ENCODE results near the gene MRPS9. TPM values are rescaled to one million over a fixed set of nuclear protein-coding genes. Genes with fewer than 3 reads are reported as not detected.

Gene MRPS9
- total RNA-seq, 1 experiment from 2014 or later = 49.7 TPM

- Histone ChIP-seq H3K4me2 (ENCODE audit: low read length) (no peak overlapping the region), H3K36me3 (ENCODE audit: control insufficient read depth in 1 of 2, insufficient read depth in 2 of 2, low read length in 2 of 2) (peaks cover 0 to 4% of the 10 kb centered on the region in 2 experiments; a peak in 1 of 4 replicates), H3K9ac (ENCODE audit: low read length) (no peak overlapping the region), H3K4me3 (replicated peaks in 1 of 2; ENCODE audit: low read depth in 1 of 2, low read length in 2 of 2) (no peak overlapping the region), H2AFZ (ENCODE audit: low read depth, low read length, poor library complexity, severe bottlenecking) (no peak overlapping the region), H3K79me2 (ENCODE audit: insufficient read depth, low read length) (no peaks in the 10 kb centered on the region), H3K9me2 (ENCODE audit: insufficient read depth) (no peaks in the 10 kb centered on the region), H3K9me3 (ENCODE audit: control insufficient read depth in 1 of 2, insufficient read depth in 1 of 2, low read depth in 1 of 2, low read length in 2 of 2) (no peaks in the 10 kb centered on the region), H3K27me3 (ENCODE audit: insufficient read depth, low read length) (no peaks in the 10 kb centered on the region), H4K20me1 (ENCODE audit: insufficient read depth) (no peaks in the 10 kb centered on the region), H3K4me1 (ENCODE audit: control insufficient read depth in 1 of 2, insufficient read depth in 2 of 2, low read length in 2 of 2) (peaks cover 17 to 22% of the 10 kb centered on the region in 2 experiments), H3K27ac (ENCODE audit: low read depth, low read length) (no peak overlapping the region)
- CTCF ChIA-PET = interaction anchor here (1.7 kb wide), 1 partner anchor 16 kb away, joined by 3 read pairs; no protein-coding TSS in a partner anchor
- POLR2A ChIA-PET = no interaction called here
- no peak for TF ChIP-seq YY1 (IDR thresholded peaks at IDR 0.05; ENCODE audit: extremely low read depth, insufficient replicate concordance, low read depth, low read length)
- no peak for TF ChIP-seq EGR1 (IDR thresholded peaks at IDR 0.05; ENCODE audit: low read depth)
- no peak for TF ChIP-seq ZFX (IDR thresholded peaks at IDR 0.05)
- no peak for TF ChIP-seq ZNF274 (IDR thresholded peaks at IDR 0.05; ENCODE audit: low read depth, low read length)
- no peak for TF ChIP-seq FOSL1 (IDR thresholded peaks at IDR 0.05; ENCODE audit: low read depth)
- TF ChIP-seq TCF7L2 (IDR thresholded peaks at IDR 0.05; ENCODE audit: borderline replicate concordance, extremely low read depth, insufficient read depth, insufficient read length) = no peak
- no peak for TF ChIP-seq CTCF (IDR thresholded peaks at IDR 0.05 in 2 of 3, conservative IDR thresholded peaks at IDR 0.05 in 1 of 3; ENCODE audit: borderline replicate concordance in 1 of 3, insufficient read depth in 1 of 3, low read depth in 2 of 3, low read length in 2 of 3)
- TF ChIP-seq CBX3 (IDR thresholded peaks at IDR 0.05; ENCODE audit: low read depth) = no peak
- no peak for TF ChIP-seq POLR2A (IDR thresholded peaks at IDR 0.05; ENCODE audit: borderline replicate concordance, extremely low read depth, insufficient read depth, insufficient read length)
- no peak for TF ChIP-seq JUND (IDR thresholded peaks at IDR 0.05)
- TF ChIP-seq, protein P1, sequence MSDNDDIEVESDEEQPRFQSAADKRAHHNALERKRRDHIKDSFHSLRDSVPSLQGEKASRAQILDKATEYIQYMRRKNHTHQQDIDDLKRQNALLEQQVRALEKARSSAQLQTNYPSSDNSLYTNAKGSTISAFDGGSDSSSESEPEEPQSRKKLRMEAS (IDR thresholded peaks at IDR 0.05) = no peak
- no peak for TF ChIP-seq RAD21 (IDR thresholded peaks at IDR 0.05; ENCODE audit: low read depth)
- no peak for TF ChIP-seq REST (IDR thresholded peaks at IDR 0.05; ENCODE audit: low read depth)
- TF ChIP-seq, protein P2, sequence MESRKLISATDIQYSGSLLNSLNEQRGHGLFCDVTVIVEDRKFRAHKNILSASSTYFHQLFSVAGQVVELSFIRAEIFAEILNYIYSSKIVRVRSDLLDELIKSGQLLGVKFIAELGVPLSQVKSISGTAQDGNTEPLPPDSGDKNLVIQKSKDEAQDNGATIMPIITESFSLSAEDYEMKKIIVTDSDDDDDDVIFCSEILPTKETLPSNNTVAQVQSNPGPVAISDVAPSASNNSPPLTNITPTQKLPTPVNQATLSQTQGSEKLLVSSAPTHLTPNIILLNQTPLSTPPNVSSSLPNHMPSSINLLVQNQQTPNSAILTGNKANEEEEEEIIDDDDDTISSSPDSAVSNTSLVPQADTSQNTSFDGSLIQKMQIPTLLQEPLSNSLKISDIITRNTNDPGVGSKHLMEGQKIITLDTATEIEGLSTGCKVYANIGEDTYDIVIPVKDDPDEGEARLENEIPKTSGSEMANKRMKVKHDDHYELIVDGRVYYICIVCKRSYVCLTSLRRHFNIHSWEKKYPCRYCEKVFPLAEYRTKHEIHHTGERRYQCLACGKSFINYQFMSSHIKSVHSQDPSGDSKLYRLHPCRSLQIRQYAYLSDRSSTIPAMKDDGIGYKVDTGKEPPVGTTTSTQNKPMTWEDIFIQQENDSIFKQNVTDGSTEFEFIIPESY (IDR thresholded peaks at IDR 0.05; ENCODE audit: extremely low read depth, insufficient replicate concordance, low read length) = no peak
- TF ChIP-seq, protein P3, sequence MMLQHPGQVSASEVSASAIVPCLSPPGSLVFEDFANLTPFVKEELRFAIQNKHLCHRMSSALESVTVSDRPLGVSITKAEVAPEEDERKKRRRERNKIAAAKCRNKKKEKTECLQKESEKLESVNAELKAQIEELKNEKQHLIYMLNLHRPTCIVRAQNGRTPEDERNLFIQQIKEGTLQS (IDR thresholded peaks at IDR 0.05) = no peak
- no peak for TF ChIP-seq CEBPB (IDR thresholded peaks at IDR 0.05; ENCODE audit: low read depth)
- intact Hi-C loops (cut with micrococcal nuclease) = no loop called here
- ATAC-seq = no peak
- RAD21 ChIA-PET (ENCODE audit: low non-redundant PET in 1 of 2, low total read pairs in 2 of 2, uncharacterized antibody in 2 of 2, unreplicated experiment in 2 of 2) = no interaction called here
- BruUV-seq (replicated peaks) = no TSS peak
- no peak for DNase-seq (ENCODE audit: low read depth, low spot score)
Observed at GRCh38 chr2:105099153-105099552, 61.3 kb downstream of the MRPS9 start.
